Left colon (tissue), 2 donors: Measurements from ENCODE around the gene FAM120B. TPM values are rescaled to one million over a fixed set of nuclear protein-coding genes. Genes with fewer than 3 reads are reported as not detected.

Experiments
- ATAC-seq: fragments of 200-7000 bp; cut with Tn5 transposase; one replicate; pipeline ENCODE4 v1.9.1; 2020; ENCODE audit warnings: mild to moderate bottlenecking, moderate library complexity
- DNase-seq, 2 donors: peaks; one replicate each; pipeline ENCODE4 v3.0.0-alpha.2; 2020
- intact Hi-C, 2 donors: fragments of 100-400 bp; cut with DNase I in 1 of 2; cut with micrococcal nuclease in 1 of 2; formaldehyde crosslinking; loops; one replicate each; pipeline versions ENCODE4 v1.11.2 to v1.14.0; 2022; cut with DNase I, micrococcal nuclease
- total RNA-seq, 2 donors: library from RNA; stranded (reverse); fragmentation: NEBNext Ultra II Directional; extraction: Animal tissue kit (Norgen Biotek cat#: 25700); gene quantifications; one replicate each; pipeline ENCODE4 v1.2.1, GENCODE V29; 2021
- donor health status: DM: no; HTN: no; CAD: no.
- donor health status: DM: yes; HTN: yes; CAD: no.

FAM120B gene
- total RNA-seq, 2 donors from 2014 or later = 30.3 to 31.1 TPM

GRCh38 chr6:170293341-170294231 is 13.0 kb upstream of the FAM120B start:
- intact Hi-C loops = no loop called here
- ATAC-seq = no peak
- DNase-seq = no peak

DNA sequence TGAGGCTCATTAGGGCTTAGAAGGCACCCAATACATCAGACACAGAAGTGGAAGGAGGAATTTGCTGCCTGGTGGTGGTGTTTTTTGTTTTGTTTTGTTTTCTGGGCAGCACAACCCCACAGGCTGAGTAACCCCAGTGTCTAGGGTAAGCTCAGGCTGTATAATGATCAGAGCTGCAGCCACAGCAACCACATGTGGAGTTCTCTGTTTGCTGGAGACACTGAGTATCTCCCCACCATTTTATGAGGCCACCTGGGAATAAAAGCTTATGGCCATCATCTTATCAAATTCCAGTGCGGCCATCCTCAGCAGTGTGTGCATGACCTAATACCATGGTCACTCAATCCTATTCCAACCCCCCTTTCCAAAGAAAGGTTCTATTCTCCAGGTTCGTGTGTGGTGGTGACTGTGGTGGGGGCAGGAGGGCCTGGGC is 12.2 kb upstream of the FAM120B start:
- intact Hi-C loops = no loop called here
- no peak for ATAC-seq
- no peak for DNase-seq

DNA sequence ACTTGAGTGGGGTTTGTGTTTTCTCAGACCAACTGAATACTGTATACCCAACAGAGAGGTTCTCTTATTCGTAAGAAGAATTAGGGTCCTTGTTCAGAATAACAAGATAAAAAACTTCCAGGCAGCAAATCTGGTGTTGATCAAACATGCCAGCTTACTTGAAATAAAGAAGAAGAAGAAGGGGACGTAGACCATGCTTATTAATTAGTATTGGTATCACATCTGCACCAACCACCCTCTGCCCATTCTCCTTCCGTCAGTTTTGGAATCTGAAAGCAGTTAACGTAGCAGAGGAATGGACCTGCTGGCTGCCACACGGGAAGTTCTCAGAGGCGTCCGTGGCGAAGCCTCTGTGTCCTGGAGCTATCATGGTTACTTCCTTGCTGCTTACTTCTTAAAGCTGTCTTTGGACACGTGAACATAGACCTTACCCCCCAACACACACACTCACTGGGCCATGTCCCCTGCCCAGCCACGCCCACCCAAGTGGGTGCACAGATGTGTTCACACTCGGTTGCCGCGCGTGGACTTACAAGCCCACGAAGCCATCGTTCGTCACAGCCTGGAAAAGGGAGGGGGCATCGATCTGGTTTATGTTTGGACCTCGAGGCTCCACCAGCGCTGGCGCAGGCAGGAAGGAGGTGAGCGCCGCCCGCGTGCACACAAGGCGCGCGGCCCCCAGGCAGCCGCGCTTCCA is 11.6 kb upstream of the FAM120B start:
- intact Hi-C loops = no loop called here
- DNase-seq (no peak), ATAC-seq (no peak)

DNA sequence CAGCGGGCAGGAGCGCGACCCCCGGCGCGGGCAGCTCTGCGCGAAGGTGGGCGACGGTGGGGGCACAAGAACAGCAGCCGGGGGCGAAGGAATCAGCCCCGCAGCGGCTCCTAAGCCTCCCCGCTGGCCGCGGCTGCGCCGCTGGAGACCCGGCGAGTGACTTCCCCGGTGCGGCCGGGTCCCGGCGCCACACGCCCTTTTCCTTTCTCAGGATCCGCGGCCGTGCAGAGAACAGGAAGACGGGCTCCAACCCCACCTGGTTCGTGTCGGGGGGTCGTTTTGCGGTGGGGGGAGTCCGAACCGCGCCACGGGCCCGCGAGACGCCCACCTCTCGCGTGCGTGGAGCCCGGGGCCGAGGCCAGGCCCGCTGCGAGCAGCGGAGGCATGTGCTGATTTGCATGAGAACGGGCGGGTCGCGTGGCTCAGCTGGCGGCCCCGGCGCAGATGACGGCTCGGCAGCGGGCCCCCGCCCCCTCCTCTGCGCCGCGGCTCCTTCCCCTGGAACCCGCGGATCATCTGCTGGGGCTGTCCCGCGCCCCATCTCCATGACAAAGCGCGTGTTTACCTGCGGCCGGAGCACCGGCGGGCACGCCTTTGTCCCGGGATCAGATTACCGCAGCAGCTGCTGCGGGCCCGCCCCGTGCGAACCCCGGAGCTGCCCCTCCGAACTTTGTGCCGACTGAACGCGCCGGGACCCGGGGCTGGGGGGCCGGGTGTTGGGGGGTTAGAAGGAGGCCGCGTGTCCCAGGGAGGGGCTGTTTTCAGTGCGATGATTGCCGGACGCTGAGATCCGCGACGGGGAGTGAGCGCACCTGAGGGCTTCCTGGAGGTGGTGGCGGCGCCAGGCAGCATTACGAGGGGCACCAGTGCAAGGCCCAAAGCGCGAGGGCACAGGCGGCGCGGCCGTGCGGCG is 10.8 kb upstream of the FAM120B start:
- intact Hi-C loops = no loop called here
- DNase-seq (peak in 1 of 2 donors; percentile 63), ATAC-seq (peak; percentile 56)

DNA sequence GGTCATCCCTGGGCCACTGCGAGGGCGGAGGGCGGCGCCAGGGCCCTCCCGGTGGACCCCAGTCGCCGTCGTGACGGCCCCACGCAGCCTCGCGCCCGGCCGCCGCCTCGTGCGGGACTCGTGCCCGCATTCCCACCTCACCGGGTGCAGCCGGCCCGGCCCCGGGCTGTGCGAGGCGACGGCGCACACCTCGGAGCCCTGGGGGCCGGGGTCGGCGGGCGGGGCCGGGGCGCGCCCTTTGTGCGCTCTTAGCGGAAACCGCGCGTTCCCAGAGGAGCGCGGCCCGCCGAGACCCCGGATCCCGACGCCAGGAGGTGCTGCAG is 10.2 kb upstream of the FAM120B start:
- intact Hi-C loops = no loop called here

GRCh38 chr6:170296746-170297575 is 9.6 kb upstream of the FAM120B start:
- DNase-seq (peak in 1 of 2 donors; percentile 35), ATAC-seq (peak; percentile 39)
- intact Hi-C loops = no loop called here

More for the DNA sequence above, 10.2 kb upstream of the FAM120B start:
- ATAC-seq = no peak
- no peak for DNase-seq

- ATAC-seq (peak; percentile 50), DNase-seq (no peak)
- intact Hi-C loops = no loop called here
Observed at GRCh38 chr6:170297576-170298330, 8.8 kb upstream of the FAM120B start.

DNA sequence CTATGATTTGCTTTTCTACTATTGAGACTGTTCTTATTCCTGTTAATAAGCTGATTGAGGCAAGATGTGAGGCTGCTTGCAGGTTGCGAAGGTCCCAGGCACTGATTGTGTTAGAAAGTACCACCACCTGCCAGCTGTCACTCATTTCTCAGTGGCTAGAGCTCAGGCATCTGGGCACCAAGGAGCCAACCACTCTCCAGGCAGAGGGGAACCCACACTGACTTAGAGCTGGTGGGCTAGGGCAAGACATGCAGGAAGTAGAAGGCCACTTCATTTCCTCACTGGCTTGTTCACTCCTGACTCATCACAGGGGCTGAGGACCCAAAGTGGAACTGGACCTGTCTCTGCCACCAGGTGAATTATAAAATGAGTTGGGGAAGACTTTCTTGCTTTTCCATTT is 7.9 kb upstream of the FAM120B start:
- DNase-seq (no peak), ATAC-seq (no peak)
- intact Hi-C loops = no loop called here

DNA sequence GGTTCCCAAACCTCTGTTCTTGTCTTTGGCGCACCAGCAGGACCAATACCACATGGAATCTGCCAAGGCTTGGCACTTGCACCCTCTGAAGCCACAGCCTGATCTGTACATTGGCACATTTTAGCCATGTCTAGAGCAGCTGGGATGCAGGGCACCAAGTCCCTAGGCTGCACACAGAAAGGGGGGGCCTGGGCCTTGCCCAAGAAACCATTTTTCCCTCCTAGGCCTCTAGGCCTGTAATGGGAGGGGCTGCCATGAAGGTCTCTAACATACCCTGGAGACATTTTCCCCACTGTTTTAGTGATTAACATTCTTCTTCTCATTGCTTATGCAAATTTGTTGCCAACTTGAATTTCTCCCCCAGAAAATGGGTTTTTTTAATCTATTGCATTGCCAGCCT is 5.4 kb upstream of the FAM120B start:
- intact Hi-C loops = no loop called here
- no peak for DNase-seq
- ATAC-seq = no peak

DNA sequence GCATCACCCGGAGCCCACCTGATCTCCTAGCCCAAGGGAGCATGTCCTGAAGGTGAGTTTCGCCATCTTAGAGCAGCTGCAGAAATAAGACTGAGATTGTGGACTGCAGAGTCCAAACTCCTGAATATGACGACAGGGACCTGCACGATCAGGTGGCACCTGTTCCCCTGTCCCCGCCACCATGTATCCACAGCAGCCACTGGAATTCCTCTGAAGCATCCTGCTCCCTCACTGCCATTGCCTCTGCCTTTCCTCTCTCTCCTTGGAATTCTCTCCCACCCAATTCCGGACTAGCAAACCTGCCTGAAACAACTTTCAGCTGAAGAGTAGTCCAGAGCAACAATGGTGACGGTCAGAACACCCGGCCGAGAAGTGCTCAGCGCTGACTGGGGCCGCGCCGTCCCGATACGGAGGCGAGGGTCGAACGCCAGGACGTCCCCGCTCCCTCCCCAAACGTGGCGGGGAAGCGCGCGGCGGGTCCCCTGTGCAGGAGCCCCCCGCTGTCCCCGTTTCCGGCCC is 694 bp upstream of the FAM120B start:
- intact Hi-C loops = no loop called here
- DNase-seq (no peak), ATAC-seq (peak; percentile 27)

- DNase-seq = no peak
- intact Hi-C loops = no loop called here
- no peak for ATAC-seq
Observed at GRCh38 chr6:170307080-170307545, 555 bp downstream of the FAM120B start.

DNA sequence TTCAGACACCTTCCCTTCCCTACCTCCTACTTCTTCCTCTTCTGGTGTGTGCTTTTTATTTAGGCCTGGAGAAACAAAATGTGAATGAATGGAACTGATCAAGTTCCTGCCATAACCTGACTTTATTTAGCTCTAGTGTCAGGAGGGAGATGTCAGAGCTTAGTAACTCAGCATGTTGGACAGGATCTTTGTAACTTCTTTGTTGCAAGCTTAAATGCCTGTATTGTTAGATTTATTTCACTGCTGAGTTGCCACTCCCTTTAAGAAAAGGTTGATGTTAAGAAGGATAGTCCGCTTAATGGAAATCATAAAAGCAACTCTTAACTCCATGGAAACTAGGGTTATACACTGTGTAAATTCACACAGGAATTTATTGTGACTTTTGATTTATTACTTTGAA is 2.2 kb downstream of the FAM120B start:
- ATAC-seq (no peak), DNase-seq (no peak)
- intact Hi-C loops = no loop called here

DNA sequence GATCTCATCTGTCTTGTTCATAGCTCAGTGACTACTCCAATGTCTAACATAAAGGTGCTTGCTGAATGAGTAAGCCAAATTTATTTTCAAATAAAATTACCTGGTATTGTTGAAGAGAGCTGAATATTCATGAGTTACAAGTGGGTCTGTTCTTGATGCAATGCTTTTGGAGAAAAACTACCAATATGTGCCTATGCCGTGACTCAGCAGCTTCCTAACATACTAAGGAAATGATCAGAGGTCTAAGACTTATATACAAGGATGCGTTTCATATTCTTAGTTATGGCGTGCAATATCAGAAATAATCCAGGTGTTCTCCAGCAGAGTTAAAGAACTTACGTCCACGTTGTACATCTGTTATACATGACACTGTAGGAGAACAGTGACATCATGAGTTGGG is 5.1 kb downstream of the FAM120B start:
- intact Hi-C loops = no loop called here
- DNase-seq (no peak), ATAC-seq (no peak)

DNA sequence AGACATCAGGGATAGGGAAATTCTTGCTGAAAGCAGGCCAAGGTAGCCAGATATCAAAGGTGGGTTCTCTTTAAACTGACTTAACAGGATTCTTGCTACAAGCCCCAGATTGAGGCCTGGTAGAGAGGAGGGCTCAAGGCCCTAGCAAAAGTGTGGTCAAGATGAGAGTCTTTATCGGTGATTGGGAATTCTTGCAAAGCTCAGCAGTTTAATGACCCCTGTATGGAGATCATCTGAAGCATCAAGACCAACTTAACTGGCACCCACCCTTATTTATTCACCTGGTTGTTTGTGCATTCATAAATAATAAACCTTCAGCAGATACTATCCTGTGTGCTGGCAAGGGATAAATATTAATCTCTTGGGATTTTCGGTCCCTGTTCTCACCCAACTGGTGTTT is 6.3 kb downstream of the FAM120B start:
- ATAC-seq = no peak
- intact Hi-C loops = no loop called here
- no peak for DNase-seq

- no peak for ATAC-seq
- no peak for DNase-seq
- intact Hi-C loops = no loop called here
Observed at GRCh38 chr6:170313716-170314295, 7.2 kb downstream of the FAM120B start.

GRCh38 chr6:170314983-170315382 is 8.4 kb downstream of the FAM120B start:
- ATAC-seq (no peak), DNase-seq (no peak)
- intact Hi-C loops = no loop called here

DNA sequence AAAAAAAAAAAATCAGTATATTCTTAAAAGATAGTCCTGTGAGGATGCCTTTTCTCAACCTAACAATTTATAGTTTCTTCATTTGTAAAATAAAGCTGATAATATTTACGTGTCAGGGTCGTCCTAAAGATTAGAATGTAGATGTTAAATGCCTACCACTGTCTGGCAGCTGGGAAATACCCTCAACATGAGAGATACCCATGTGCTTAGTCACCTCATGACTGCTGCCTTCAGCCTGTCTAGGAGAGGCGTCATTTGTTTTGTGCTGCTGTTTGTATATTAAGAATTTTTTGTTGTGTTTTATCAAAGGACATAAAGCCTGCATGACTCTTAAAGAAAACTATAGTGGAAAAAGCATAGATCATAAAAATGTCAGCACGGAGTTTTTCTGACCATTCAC is 9.5 kb downstream of the FAM120B start:
- intact Hi-C loops = no loop called here
- ATAC-seq (no peak), DNase-seq (no peak)
